Measurements from ENCODE around the gene TNRC6A. TPM values are rescaled to one million over a fixed set of nuclear protein-coding genes. Genes with fewer than 3 reads are reported as not detected.

TNRC6A gene
- total and polyA plus RNA-seq, 9 of the 15 experiments (the other 6 are each of a cell fraction or from before 2014, with no cell fraction given): 3.4 to 32.1 (median 26.6) TPM

- TF ChIP-seq ZNF407 (IDR thresholded peaks at IDR 0.05; ENCODE audit: low read depth) (no peak), ZKSCAN3 (CRISPR knock-in tag; IDR thresholded peaks at IDR 0.05) (no peak), PHF21A (IDR thresholded peaks at IDR 0.05; ENCODE audit: borderline replicate concordance, low read depth) (no peak), ZNF184 (CRISPR knock-in tag; IDR thresholded peaks at IDR 0.05) (no peak), ARID2 (IDR thresholded peaks at IDR 0.05) (no peak), RFX5 (IDR thresholded peaks at IDR 0.05; ENCODE audit: low read depth, low read length) (no peak), MLLT1 (IDR thresholded peaks at IDR 0.05) (peak in 1 of 2 experiments; percentile 41; a peak in 1 of 4 replicates), SPI1 (IDR thresholded peaks at IDR 0.05; ENCODE audit: borderline replicate concordance, low read depth, low read length) (no peak), KAT2B (IDR thresholded peaks at IDR 0.05; ENCODE audit: low read depth, low read length) (no peak), E2F6 (IDR thresholded peaks at IDR 0.05; ENCODE audit: borderline replicate concordance in 1 of 2, extremely low read depth in 1 of 2, insufficient read depth in 1 of 2, insufficient read length in 1 of 2, low read depth in 1 of 2, low read length in 1 of 2, poor library complexity in 1 of 2, severe bottlenecking in 1 of 2) (no peak)
These were observed 109.3 kb downstream of the TNRC6A start (continued) for GRCh38 chr16:24838554-24839266.
